Prostate gland (tissue), 2 donors: ENCODE results near the gene TANC1.

ENCODE experiments used
- CTCF ChIP-seq, 4 experiments: fragments of 200-600 bp in 2 of 4; fragments of 450-650 bp in 2 of 4; sonication (generic) in 2 of 4; IDR thresholded peaks; 1 replicate in 3 of 4; 2 replicates in 1 of 4; pipeline ENCODE4 v1.5.1; 2016 to 2019; ENCODE audit warnings: antibody characterized with exemption in 4 of 4, mild to moderate bottlenecking in 2 of 4, moderate library complexity in 2 of 4
- POLR2A ChIP-seq: fragments of 450-650 bp; IDR thresholded peaks from one replicate; pipeline ENCODE4 v1.6.1; 2016; ENCODE audit warnings: antibody characterized with exemption, mild to moderate bottlenecking
- POLR2AphosphoS5 ChIP-seq: sonication (generic); formaldehyde crosslinking; IDR thresholded peaks from one replicate; pipeline ENCODE4 v1.6.1; 2017; ENCODE audit warnings: antibody characterized with exemption

- TF ChIP-seq POLR2AphosphoS5 (no peak), CTCF (IDR thresholded peaks at IDR 0.05) (no peak), POLR2A (no peak)
Measured at GRCh38 chr2:159111346-159111927, 143.0 kb downstream of the TANC1 start.
